Central memory CD8-positive, alpha-beta T cell (primary cell): Measurements from ENCODE around the gene DYNC2I2.
"Not testable (repeated sequence)": the region's sequence is repeated elsewhere in the genome, so short reads cannot be mapped to it uniquely, and the experiment has no call there.

Source experiments
- ATAC-seq: fragments of 150-1000 bp; cut with Tn5 transposase; replicated peaks from 2 replicates; pipeline ENCODE4 v1.10.0; 2022; ENCODE audit warnings: mild to moderate bottlenecking, moderate FRiP score, moderate number of reproducible peaks; ENCODE audit not compliant: poor library complexity, severe bottlenecking; ENCODE audit errors: extremely low read depth
- DNase-seq, 2 donors: peaks; one replicate each; pipeline ENCODE4 v3.0.0; 2021; ENCODE audit warnings: low spot score in 2 of 2
- H3K27ac Mint-ChIP-seq: one replicate; pipeline ENCODE4 v1.8.0; 2022; ENCODE audit warnings: low read depth, mild to moderate bottlenecking, moderate library complexity, mixed read lengths
- H3K27me3 Mint-ChIP-seq: one replicate; pipeline ENCODE4 v1.8.0; 2022; ENCODE audit warnings: mixed read lengths
- H3K36me3 Mint-ChIP-seq: one replicate; pipeline ENCODE4 v1.8.0; 2022; ENCODE audit warnings: mild to moderate bottlenecking, moderate library complexity, mixed read lengths; ENCODE audit not compliant: insufficient read depth
- H3K4me1 Mint-ChIP-seq: one replicate; pipeline ENCODE4 v1.8.0; 2022; ENCODE audit warnings: mixed read lengths
- H3K4me3 Mint-ChIP-seq: one replicate; pipeline ENCODE4 v1.8.0; 2022; ENCODE audit warnings: mild to moderate bottlenecking, moderate library complexity, mixed read lengths
- H3K9me3 Mint-ChIP-seq: one replicate; pipeline ENCODE4 v1.8.0; 2022; ENCODE audit warnings: mixed read lengths

DYNC2I2 gene

DNA sequence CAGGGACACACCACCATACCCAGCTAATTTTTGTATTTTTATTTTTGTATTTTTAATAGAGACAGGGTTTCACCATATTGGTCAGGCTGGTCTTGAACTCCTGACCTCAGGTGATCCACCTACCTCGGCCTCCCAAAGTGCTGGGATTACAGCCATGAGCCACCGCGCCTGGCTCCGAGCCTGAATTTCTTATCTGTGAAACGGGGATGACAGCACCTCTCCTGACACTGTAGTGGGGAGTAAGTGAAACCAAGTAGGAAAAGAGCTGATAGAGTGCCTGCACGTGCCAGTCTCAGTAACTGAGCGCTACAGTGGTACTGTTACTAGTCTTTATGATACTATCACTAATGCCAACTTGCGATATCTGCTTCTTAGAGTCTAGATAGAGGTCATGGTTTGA lies 71.5 kb downstream of the DYNC2I2 start:
- H3K9me3 Mint-ChIP-seq, DNase-seq, H3K4me1 Mint-ChIP-seq, ATAC-seq, H3K27me3 Mint-ChIP-seq, H3K4me3 Mint-ChIP-seq: not testable (repeated sequence)
- H3K36me3 Mint-ChIP-seq: peaks cover 88% of the 10 kb centered on the region
- H3K27ac Mint-ChIP-seq: peak overlapping the region; percentile 35
